Activated CD4-positive, alpha-beta T cell treated with anti-CD3 and anti-CD28 coated beads for 36 hours (primary cell): ENCODE data around the gene SVIP. TPM values are rescaled to one million over a fixed set of nuclear protein-coding genes. Genes with fewer than 3 reads are reported as not detected.

Source experiments
- ATAC-seq: fragments of 200-7000 bp; cut with Tn5 transposase; one replicate; pipeline ENCODE4 v1.10.0; 2021; ENCODE audit warnings: mild to moderate bottlenecking, moderate library complexity
- CTCF ChIA-PET: fragments of 350-600 bp; sonication (Branson Sonifier 250); formaldehyde crosslinking; loops from one replicate; lab custom pipeline; 2021; ENCODE audit warnings: antibody characterized with exemption; lab: Charles Lee
- POLR2A ChIA-PET: fragments of 350-600 bp; sonication (Branson Sonifier 250); formaldehyde crosslinking; loops from one replicate; lab custom pipeline; 2021; ENCODE audit warnings: antibody characterized with exemption, inconsistent platforms; lab: Charles Lee
- DNase-seq: peaks from one replicate; pipeline ENCODE4 v3.0.0-alpha.2; 2020
- H3K27ac Mint-ChIP-seq: one replicate; pipeline ENCODE4 v1.8.0; 2021; ENCODE audit warnings: mixed read lengths
- H3K27me3 Mint-ChIP-seq: one replicate; pipeline ENCODE4 v1.8.0; 2021; ENCODE audit warnings: mixed read lengths
- H3K36me3 Mint-ChIP-seq: one replicate; pipeline ENCODE4 v1.8.0; 2021; ENCODE audit warnings: low read depth, mixed read lengths
- H3K4me1 Mint-ChIP-seq: one replicate; pipeline ENCODE4 v1.8.0; 2021; ENCODE audit warnings: mixed read lengths
- H3K4me3 Mint-ChIP-seq: one replicate; pipeline ENCODE4 v1.8.0; 2021; ENCODE audit warnings: mild to moderate bottlenecking, moderate library complexity, mixed read lengths
- H3K9me3 Mint-ChIP-seq: one replicate; pipeline ENCODE4 v1.8.0; 2021; ENCODE audit warnings: low read depth, mixed read lengths
- intact Hi-C, 2 experiments: fragments of 100-400 bp; cut with DNase I in 1 of 2; cut with micrococcal nuclease in 1 of 2; formaldehyde crosslinking; loops; one replicate each; pipeline versions ENCODE4 v1.14.2 to v1.15.1; 2022 to 2024; cut with DNase I, micrococcal nuclease
- total RNA-seq, 2 experiments: library from RNA; stranded (reverse); gene quantifications; one replicate each; pipeline ENCODE4 v1.2.3, GENCODE V29; 2021

SVIP gene
- total RNA-seq, 2 experiments from 2014 or later = 47.4 to 69.9 TPM

DNA sequence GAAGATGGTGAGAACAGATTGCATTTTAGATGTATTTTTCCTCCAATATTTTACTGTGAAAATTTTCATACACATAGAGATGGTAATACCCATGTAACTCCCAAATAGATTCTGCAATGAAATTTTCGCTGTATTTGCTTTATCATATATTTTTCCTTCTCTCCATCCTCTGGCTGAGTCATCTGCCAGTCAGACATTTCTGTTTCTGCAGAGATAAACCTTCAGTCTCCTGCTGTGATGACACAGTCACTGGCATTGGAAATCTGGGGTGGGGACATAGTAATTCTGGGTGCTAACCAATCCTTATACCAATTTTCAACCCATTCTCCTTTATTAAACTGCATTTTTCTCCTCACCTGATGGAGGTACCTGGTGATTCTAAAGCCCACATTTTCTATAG is 33.7 kb downstream of the SVIP start:
- ChIA-PET CTCF (interaction anchor here (1.4 kb wide), 1 partner anchor 8 kb away, joined by 5 read pairs; no protein-coding TSS in a partner anchor), POLR2A (no interaction called here)
- peaks cover 2% of the 10 kb centered on the region for H3K27me3 Mint-ChIP-seq

GRCh38 chr11:22792497-22792896 is 37.1 kb downstream of the SVIP start:
- POLR2A ChIA-PET = no interaction called here
- DNase-seq = no peak
- H3K27ac Mint-ChIP-seq = no peak overlapping the region

More for the DNA sequence above, 33.7 kb downstream of the SVIP start:
- Mint-ChIP-seq H3K9me3 (no peaks in the 10 kb centered on the region), H3K4me1 (no peaks in the 10 kb centered on the region), H3K4me3 (no peak overlapping the region), H3K27ac (no peak overlapping the region), H3K36me3 (no peaks in the 10 kb centered on the region)
- DNase-seq (no peak), ATAC-seq (no peak)
- intact Hi-C loops = no loop called here

DNA sequence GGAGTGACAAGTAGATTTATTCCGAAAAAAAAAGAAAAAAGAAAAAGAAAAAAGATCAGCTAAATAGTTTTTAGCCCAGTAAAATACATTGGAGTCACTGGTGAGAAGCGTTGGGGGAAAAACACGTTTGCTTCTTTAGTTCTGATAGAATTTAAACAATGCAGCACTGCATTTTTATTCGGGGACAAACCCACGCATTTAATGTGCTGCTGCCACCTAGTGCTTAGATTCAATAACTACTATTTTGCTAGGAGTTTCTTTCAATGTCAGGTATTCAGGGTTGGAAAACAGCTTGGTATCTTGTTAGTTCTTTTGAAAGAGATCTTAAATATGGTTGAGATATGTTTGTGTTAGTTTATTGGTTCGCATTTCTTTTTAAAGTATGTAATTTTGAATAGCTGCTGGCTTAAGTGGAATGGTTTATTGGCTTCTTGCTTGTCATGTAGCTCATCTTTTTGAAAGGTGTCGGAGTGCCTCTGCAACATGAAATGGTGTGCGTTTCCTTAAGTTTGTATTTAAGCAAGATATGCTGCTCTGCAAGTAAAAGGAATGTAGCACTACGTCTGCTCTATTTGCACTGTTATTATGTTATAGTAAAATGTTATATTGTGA is 41.9 kb downstream of the SVIP start:
- POLR2A ChIA-PET = interaction anchor here (0.6 kb wide), 1 partner anchor 479 kb away, joined by 3 read pairs; no protein-coding TSS in a partner anchor
- DNase-seq (peak; percentile 51), ATAC-seq (peak; percentile 53)
- Mint-ChIP-seq H3K4me3 (no peak overlapping the region), H3K27ac (no peak overlapping the region), H3K9me3 (no peaks in the 10 kb centered on the region), H3K27me3 (no peaks in the 10 kb centered on the region), H3K4me1 (no peaks in the 10 kb centered on the region), H3K36me3 (no peaks in the 10 kb centered on the region)
- CTCF ChIA-PET = interaction anchor here (0.6 to 2.2 kb wide), 33 partner anchors 7 to 543 kb away, joined by 3 to 19 read pairs (median 4); partner anchors contain the start of genes FANCF, GAS2 and SVIP
- intact Hi-C loops = loop anchor here (1.0 to 5.0 kb wide), 4 partner anchors 115 to 543 kb away; no protein-coding TSS in a partner anchor

More at GRCh38 chr11:22792497-22792896, 37.1 kb downstream of the SVIP start:
- H3K4me3 Mint-ChIP-seq = no peak overlapping the region
- no peak for ATAC-seq
- H3K27me3 Mint-ChIP-seq = peaks cover 2% of the 10 kb centered on the region
- CTCF ChIA-PET = no interaction called here
- intact Hi-C loops = no loop called here
- H3K36me3 Mint-ChIP-seq = no peaks in the 10 kb centered on the region
- H3K9me3 Mint-ChIP-seq = no peaks in the 10 kb centered on the region
- H3K4me1 Mint-ChIP-seq = no peaks in the 10 kb centered on the region

- no peaks in the 10 kb centered on the region for H3K4me1 Mint-ChIP-seq
- DNase-seq (no peak), ATAC-seq (no peak)
- H3K27me3 Mint-ChIP-seq = no peaks in the 10 kb centered on the region
- intact Hi-C loops = loop anchor here (1.0 to 5.0 kb wide), 4 partner anchors 115 to 542 kb away; no protein-coding TSS in a partner anchor
- H3K27ac Mint-ChIP-seq = no peak overlapping the region
- CTCF ChIA-PET = interaction anchor here (0.9 to 2.2 kb wide), 19 partner anchors 9 to 543 kb away, joined by 3 to 19 read pairs (median 4); partner anchors contain the start of gene GAS2
- POLR2A ChIA-PET = interaction anchor here (0.6 kb wide), 1 partner anchor 479 kb away, joined by 3 read pairs; no protein-coding TSS in a partner anchor
- H3K9me3 Mint-ChIP-seq = no peaks in the 10 kb centered on the region
- no peak overlapping the region for H3K4me3 Mint-ChIP-seq
- no peaks in the 10 kb centered on the region for H3K36me3 Mint-ChIP-seq
Observed at GRCh38 chr11:22787055-22787454, 42.5 kb downstream of the SVIP start.

DNA sequence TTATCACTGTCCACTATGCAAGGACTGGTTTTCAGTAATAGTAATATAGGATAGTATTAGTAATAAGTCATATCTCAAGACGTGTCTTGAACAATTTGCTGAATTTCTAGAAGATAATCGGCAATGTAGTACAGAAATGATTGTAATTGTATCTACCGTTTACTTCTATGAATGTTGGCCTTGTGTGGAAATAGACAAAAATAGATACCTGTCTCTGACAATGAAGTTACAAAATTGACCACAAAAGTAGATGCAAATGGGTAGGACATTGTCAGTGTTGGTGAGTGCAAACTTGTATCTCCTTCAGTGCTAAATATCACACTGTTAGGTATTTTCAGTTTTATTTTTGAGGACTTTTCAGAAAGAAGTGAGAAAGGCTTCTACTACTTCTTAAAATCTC is 43.1 kb downstream of the SVIP start:
- Mint-ChIP-seq H3K4me1 (no peaks in the 10 kb centered on the region), H3K9me3 (no peaks in the 10 kb centered on the region), H3K4me3 (no peak overlapping the region), H3K27ac (no peak overlapping the region), H3K36me3 (no peaks in the 10 kb centered on the region), H3K27me3 (no peaks in the 10 kb centered on the region)
- POLR2A ChIA-PET = no interaction called here
- ATAC-seq (no peak), DNase-seq (no peak)
- CTCF ChIA-PET = interaction anchor here (1.1 to 2.2 kb wide), 8 partner anchors 10 to 416 kb away, joined by 3 to 19 read pairs (median 6); no protein-coding TSS in a partner anchor
- intact Hi-C loops = loop anchor here (2.0 to 5.0 kb wide), 2 partner anchors 114 to 542 kb away; no protein-coding TSS in a partner anchor

DNA sequence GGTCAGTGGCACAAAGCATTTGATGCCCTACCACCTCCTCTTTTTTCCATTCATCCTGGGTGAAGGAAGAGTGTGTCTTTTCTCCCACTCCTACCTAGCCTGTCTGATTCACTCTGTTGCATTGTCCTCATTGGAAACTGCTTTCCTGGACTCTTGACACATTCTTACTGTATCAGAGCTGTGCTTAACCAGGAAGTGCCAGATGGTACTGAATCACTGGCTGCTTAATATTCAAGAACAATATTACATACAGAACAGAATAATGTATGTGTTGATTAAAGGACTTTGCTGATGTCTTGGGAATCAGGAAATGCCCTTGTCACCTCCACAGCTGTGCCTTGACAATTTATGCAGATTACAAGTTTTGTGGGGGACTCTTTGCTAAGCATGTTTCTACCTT is 44.4 kb downstream of the SVIP start:
- H3K27me3 Mint-ChIP-seq = no peaks in the 10 kb centered on the region
- H3K4me3 Mint-ChIP-seq = no peak overlapping the region
- ChIA-PET CTCF (interaction anchor here (1.3 kb wide), 1 partner anchor 114 kb away, joined by 6 read pairs; no protein-coding TSS in a partner anchor), POLR2A (no interaction called here)
- ATAC-seq (no peak), DNase-seq (no peak)
- intact Hi-C loops = loop anchor here in 1 of 2 experiments (5.0 kb wide), 1 partner anchor 113 kb away; no protein-coding TSS in a partner anchor
- H3K9me3 Mint-ChIP-seq = no peaks in the 10 kb centered on the region
- no peak overlapping the region for H3K27ac Mint-ChIP-seq
- peaks cover 7% of the 10 kb centered on the region for H3K4me1 Mint-ChIP-seq
- no peaks in the 10 kb centered on the region for H3K36me3 Mint-ChIP-seq

- Mint-ChIP-seq H3K27me3 (peaks cover 6% of the 10 kb centered on the region), H3K36me3 (no peaks in the 10 kb centered on the region), H3K9me3 (no peaks in the 10 kb centered on the region), H3K4me3 (no peak overlapping the region), H3K4me1 (peaks cover 7% of the 10 kb centered on the region), H3K27ac (no peak overlapping the region)
- POLR2A ChIA-PET = no interaction called here
- DNase-seq (no peak), ATAC-seq (no peak)
- intact Hi-C loops = no loop called here
- CTCF ChIA-PET = interaction anchor here (1.7 kb wide), 1 partner anchor 9 kb away, joined by 3 read pairs; no protein-coding TSS in a partner anchor
Observed at GRCh38 chr11:22780952-22781593, 48.5 kb downstream of the SVIP start.

GRCh38 chr11:22779850-22780249 is 49.8 kb downstream of the SVIP start:
- POLR2A ChIA-PET = no interaction called here
- ATAC-seq = no peak

DNA sequence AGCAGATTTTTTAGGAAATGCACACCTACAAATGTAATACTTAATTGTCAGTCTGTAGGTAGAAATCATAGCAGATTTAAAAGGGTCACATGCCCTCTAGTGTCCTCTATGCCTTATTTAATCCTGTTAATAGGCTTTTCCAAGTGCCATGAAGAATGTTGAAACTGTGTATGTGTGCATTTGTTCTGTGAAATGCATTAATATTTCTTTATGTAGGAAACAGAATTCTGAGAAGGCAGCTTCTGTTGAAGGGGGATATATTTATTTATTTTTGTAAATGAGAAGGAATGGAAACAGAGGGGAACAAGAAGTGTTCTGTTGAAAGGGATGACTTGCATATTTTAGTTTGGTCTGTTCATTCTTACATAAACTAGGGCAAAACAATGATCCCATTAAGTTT is 51.0 kb downstream of the SVIP start:
- peaks cover 6% of the 10 kb centered on the region for H3K27me3 Mint-ChIP-seq
- peaks cover 7% of the 10 kb centered on the region for H3K4me1 Mint-ChIP-seq
- DNase-seq (no peak), ATAC-seq (no peak)
- H3K27ac Mint-ChIP-seq = no peak overlapping the region
- H3K9me3 Mint-ChIP-seq = no peaks in the 10 kb centered on the region
- ChIA-PET POLR2A (no interaction called here), CTCF (interaction anchor here (0.9 kb wide), 2 partner anchors 9 to 12 kb away, joined by 3 read pairs; no protein-coding TSS in a partner anchor)
- H3K4me3 Mint-ChIP-seq = no peak overlapping the region
- H3K36me3 Mint-ChIP-seq = no peaks in the 10 kb centered on the region
- intact Hi-C loops = no loop called here

More at GRCh38 chr11:22779850-22780249, 49.8 kb downstream of the SVIP start:
- no peak overlapping the region for H3K27ac Mint-ChIP-seq
- H3K36me3 Mint-ChIP-seq = no peaks in the 10 kb centered on the region
- peaks cover 6% of the 10 kb centered on the region for H3K27me3 Mint-ChIP-seq
- no peaks in the 10 kb centered on the region for H3K9me3 Mint-ChIP-seq
- H3K4me1 Mint-ChIP-seq = peaks cover 7% of the 10 kb centered on the region
- no peak overlapping the region for H3K4me3 Mint-ChIP-seq
- no peak for DNase-seq
- CTCF ChIA-PET = interaction anchor here (0.5 to 1.0 kb wide), 3 partner anchors 8 to 372 kb away, joined by 3 read pairs; no protein-coding TSS in a partner anchor
- intact Hi-C loops = no loop called here

DNA sequence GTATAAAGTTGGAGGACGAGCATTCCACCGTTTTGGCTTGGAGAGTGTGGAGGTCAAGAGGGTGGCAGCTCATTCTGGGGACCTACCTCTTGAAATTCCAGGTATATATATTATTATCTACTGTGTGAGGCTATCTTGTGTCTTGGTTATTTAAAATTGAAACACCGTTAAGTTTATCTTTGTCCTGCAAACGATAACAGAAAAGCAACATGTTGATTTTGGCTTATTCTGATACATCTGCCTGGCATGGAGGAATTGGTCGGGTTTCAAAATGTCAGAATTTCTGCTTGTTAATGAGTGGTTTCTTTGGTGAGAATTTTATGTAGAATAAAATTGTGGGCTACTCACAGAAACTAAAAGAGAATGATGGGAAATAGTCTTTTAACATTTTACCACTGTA is 54.4 kb downstream of the SVIP start:
- CTCF ChIA-PET = no interaction called here
- no peak for ATAC-seq
- DNase-seq = no peak
- no peaks in the 10 kb centered on the region for H3K9me3 Mint-ChIP-seq
- no peak overlapping the region for H3K4me3 Mint-ChIP-seq
- no peaks in the 10 kb centered on the region for H3K36me3 Mint-ChIP-seq
- peaks cover 6% of the 10 kb centered on the region for H3K27me3 Mint-ChIP-seq
- intact Hi-C loops = no loop called here
- POLR2A ChIA-PET = no interaction called here
- H3K4me1 Mint-ChIP-seq = no peaks in the 10 kb centered on the region
- H3K27ac Mint-ChIP-seq = no peak overlapping the region

GRCh38 chr11:22774716-22775115 is 54.9 kb downstream of the SVIP start:
- H3K27me3 Mint-ChIP-seq = peaks cover 4% of the 10 kb centered on the region
- no peaks in the 10 kb centered on the region for H3K36me3 Mint-ChIP-seq
- ChIA-PET POLR2A (no interaction called here), CTCF (no interaction called here)
- ATAC-seq (no peak), DNase-seq (no peak)
- no peak overlapping the region for H3K4me3 Mint-ChIP-seq
- no peaks in the 10 kb centered on the region for H3K9me3 Mint-ChIP-seq
- no peaks in the 10 kb centered on the region for H3K4me1 Mint-ChIP-seq
- H3K27ac Mint-ChIP-seq = no peak overlapping the region
- intact Hi-C loops = no loop called here
